Left cardiac atrium (tissue), 4 donors: ENCODE measurements around the gene TRIM33. TPM values are rescaled to one million over a fixed set of nuclear protein-coding genes. Genes with fewer than 3 reads are reported as not detected.
"Not testable (repeated sequence)": the region's sequence is repeated elsewhere in the genome, so short reads cannot be mapped to it uniquely, and the experiment has no call there.

ENCODE experiments used
- ATAC-seq, 2 donors: fragments of 200-7000 bp; cut with Tn5 transposase; one replicate each; pipeline ENCODE4 v1.9.1; 2020; ENCODE audit warnings: mild to moderate bottlenecking in 2 of 2, moderate library complexity in 2 of 2
- DNase-seq: peaks from one replicate; pipeline ENCODE4 v3.0.0-alpha.2; 2020
- intact Hi-C, 2 donors: fragments of 100-400 bp; cut with DNase I; formaldehyde crosslinking; loops; one replicate each; pipeline versions ENCODE4 v1.14.1 to v1.15.1; 2022 to 2023
- total RNA-seq, 2 donors: library from RNA; stranded (reverse); fragmentation: NEBNext Ultra II Directional; extraction: Animal tissue kit (Norgen Biotek cat#: 25700); gene quantifications; one replicate each; pipeline ENCODE4 v1.2.1, GENCODE V29; 2021
- donor health status: DM: no; HTN: yes; CAD: no.
- donor health status: DM: no; HTN: yes; CAD: no; lungs with severe emphysema.
- donor health status: DM: yes; HTN: yes; CAD: no.
- donor health status: Dilated cardiomyopathy.

The TRIM33 gene
- total RNA-seq, 2 donors from 2014 or later, result 15.3 to 16.7 TPM

- intact Hi-C loops, result no loop called here
- DNase-seq, result no peak
- no peak for ATAC-seq
These were observed 6.3 kb upstream of the TRIM33 start for GRCh38 chr1:114517348-114517747.

- intact Hi-C loops, result no loop called here
- ATAC-seq, result no peak
- DNase-seq, result no peak
These were observed 1.7 kb upstream of the TRIM33 start for GRCh38 chr1:114512595-114513280.

GRCh38 chr1:114510274-114511031 lies 550 bp downstream of the TRIM33 start:
- ATAC-seq (peak; percentile 72 to 83), DNase-seq (peak; percentile 52)
- intact Hi-C loops, result no loop called here

GRCh38 chr1:114509596-114510273 lies 1.3 kb downstream of the TRIM33 start:
- no peak for DNase-seq
- intact Hi-C loops, result no loop called here
- ATAC-seq, result no peak

GRCh38 chr1:114508386-114508898 lies 2.6 kb downstream of the TRIM33 start:
- intact Hi-C loops, result no loop called here
- ATAC-seq (no peak), DNase-seq (no peak)

- DNase-seq (no peak), ATAC-seq (no peak)
- intact Hi-C loops, result no loop called here
These were observed 3.5 kb downstream of the TRIM33 start for GRCh38 chr1:114507513-114507912.

GRCh38 chr1:114505148-114505561 lies 5.8 kb downstream of the TRIM33 start:
- intact Hi-C loops, result no loop called here
- DNase-seq, result no peak
- no peak for ATAC-seq

GRCh38 chr1:114503916-114504422 lies 7.0 kb downstream of the TRIM33 start:
- ATAC-seq (no peak), DNase-seq (no peak)
- intact Hi-C loops, result no loop called here

- intact Hi-C loops, result no loop called here
These were observed 8.9 kb downstream of the TRIM33 start for GRCh38 chr1:114502080-114502479.

GRCh38 chr1:114499478-114499877 lies 11.5 kb downstream of the TRIM33 start:
- intact Hi-C loops, result no loop called here

More at GRCh38 chr1:114502080-114502479, 8.9 kb downstream of the TRIM33 start:
- DNase-seq, result no peak
- no peak for ATAC-seq

GRCh38 chr1:114496089-114496488 lies 14.9 kb downstream of the TRIM33 start:
- ATAC-seq, result no peak
- intact Hi-C loops, result no loop called here
- DNase-seq, result no peak

More at GRCh38 chr1:114499478-114499877, 11.5 kb downstream of the TRIM33 start:
- ATAC-seq (no peak), DNase-seq (no peak)

- intact Hi-C loops, result no loop called here
- ATAC-seq (no peak), DNase-seq (no peak)
These were observed 15.5 kb downstream of the TRIM33 start for GRCh38 chr1:114495486-114495885.

GRCh38 chr1:114492978-114493377 lies 18.0 kb downstream of the TRIM33 start:
- ATAC-seq, result no peak
- intact Hi-C loops, result no loop called here
- DNase-seq, result no peak

GRCh38 chr1:114490274-114490693 lies 20.7 kb downstream of the TRIM33 start:
- DNase-seq (no peak), ATAC-seq (no peak)
- intact Hi-C loops, result no loop called here

GRCh38 chr1:114488739-114489138 lies 22.3 kb downstream of the TRIM33 start:
- DNase-seq, result no peak
- intact Hi-C loops, result no loop called here
- ATAC-seq, result no peak

- ATAC-seq (peak in 1 of 2 donors; percentile 42), DNase-seq (no peak)
- intact Hi-C loops, result no loop called here
These were observed 25.7 kb downstream of the TRIM33 start for GRCh38 chr1:114485286-114485685.

GRCh38 chr1:114482585-114482984 lies 28.4 kb downstream of the TRIM33 start:
- DNase-seq (no peak), ATAC-seq (peak in 1 of 2 donors; percentile 38)
- intact Hi-C loops, result no loop called here

GRCh38 chr1:114479636-114480035 lies 31.4 kb downstream of the TRIM33 start:
- ATAC-seq, intact Hi-C loops, DNase-seq: not testable (repeated sequence)

GRCh38 chr1:114479134-114479533 lies 31.9 kb downstream of the TRIM33 start:
- DNase-seq, result no peak
- intact Hi-C loops, result no loop called here
- no peak for ATAC-seq

GRCh38 chr1:114473796-114474195 lies 37.2 kb downstream of the TRIM33 start:
- no peak for ATAC-seq
- no peak for DNase-seq
- intact Hi-C loops, result no loop called here
